ENCODE measurements around the gene SGPP1. TPM values are rescaled to one million over a fixed set of nuclear protein-coding genes. Genes with fewer than 3 reads are reported as not detected.

SGPP1 gene
- polyA plus RNA-seq, 1 experiment = 14.5 TPM

DNA sequence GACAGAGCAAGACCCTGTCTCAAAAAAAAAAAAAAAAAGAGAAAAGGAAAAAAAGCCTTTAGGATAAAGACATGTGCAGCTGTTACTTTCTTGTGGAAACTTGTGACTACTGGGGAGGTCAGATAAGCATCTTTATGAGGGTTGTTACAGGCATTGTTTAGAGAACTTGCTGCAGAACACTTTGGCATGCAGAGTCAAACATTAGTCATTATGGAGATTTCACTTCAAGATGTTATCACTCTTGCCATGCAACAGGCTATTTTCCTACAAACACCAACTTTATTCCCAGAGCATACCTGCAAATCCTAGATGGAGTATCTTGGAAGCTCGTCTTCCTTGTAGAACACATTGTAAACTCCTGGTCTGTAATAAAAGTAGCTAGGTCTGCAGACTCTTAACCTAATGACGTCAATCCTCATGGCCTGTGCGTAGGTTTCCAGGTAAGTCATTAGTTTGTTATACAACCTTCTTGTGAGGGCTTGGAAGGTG, 49.9 kb downstream of the SGPP1 start:
- POLR2A ChIA-PET = no interaction called here
- TF ChIP-seq, protein P1, sequence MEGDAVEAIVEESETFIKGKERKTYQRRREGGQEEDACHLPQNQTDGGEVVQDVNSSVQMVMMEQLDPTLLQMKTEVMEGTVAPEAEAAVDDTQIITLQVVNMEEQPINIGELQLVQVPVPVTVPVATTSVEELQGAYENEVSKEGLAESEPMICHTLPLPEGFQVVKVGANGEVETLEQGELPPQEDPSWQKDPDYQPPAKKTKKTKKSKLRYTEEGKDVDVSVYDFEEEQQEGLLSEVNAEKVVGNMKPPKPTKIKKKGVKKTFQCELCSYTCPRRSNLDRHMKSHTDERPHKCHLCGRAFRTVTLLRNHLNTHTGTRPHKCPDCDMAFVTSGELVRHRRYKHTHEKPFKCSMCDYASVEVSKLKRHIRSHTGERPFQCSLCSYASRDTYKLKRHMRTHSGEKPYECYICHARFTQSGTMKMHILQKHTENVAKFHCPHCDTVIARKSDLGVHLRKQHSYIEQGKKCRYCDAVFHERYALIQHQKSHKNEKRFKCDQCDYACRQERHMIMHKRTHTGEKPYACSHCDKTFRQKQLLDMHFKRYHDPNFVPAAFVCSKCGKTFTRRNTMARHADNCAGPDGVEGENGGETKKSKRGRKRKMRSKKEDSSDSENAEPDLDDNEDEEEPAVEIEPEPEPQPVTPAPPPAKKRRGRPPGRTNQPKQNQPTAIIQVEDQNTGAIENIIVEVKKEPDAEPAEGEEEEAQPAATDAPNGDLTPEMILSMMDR (IDR thresholded peaks at IDR 0.05; ENCODE audit: low read depth, low read length) = no peak
- CTCF ChIA-PET = interaction anchor here (0.5 kb wide), 1 partner anchor 78 kb away, joined by 6 read pairs; no protein-coding TSS in a partner anchor
- no peak overlapping the region for H3K4me3 ChIP-seq (ENCODE audit: low read depth, low read length)
- no peak overlapping the region for H3K27ac ChIP-seq (ENCODE audit: low read depth, low read length)
- DNase-seq (ENCODE audit: low read depth, low spot score) = no peak
- H3K9me3 ChIP-seq (ENCODE audit: control insufficient read depth, insufficient read depth, low read length) = no peaks in the 10 kb centered on the region
- no peaks in the 10 kb centered on the region for H3K27me3 ChIP-seq (ENCODE audit: control insufficient read depth, insufficient read depth, low read length)

DNA sequence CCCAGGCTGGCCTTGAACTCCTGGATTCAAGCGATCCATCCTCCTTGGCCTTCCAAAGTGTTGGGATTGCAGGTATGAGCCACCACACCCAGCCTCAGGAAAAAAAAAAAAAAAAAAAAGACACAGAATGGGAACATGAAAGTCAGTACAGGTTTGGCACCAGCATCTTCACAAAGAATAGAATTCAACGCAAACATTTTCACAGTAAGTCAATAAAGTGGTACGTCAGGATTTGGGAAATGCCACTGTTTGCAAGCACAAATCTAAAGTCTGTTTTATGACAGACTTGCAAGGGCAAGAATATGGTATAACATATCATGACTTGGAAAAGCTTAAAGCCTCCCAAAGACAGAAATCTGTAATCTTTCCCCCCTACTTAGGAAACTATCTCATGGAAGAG, 51.2 kb downstream of the SGPP1 start:
- H3K9me3 ChIP-seq (ENCODE audit: control insufficient read depth, insufficient read depth, low read length) = no peaks in the 10 kb centered on the region
- H3K27ac ChIP-seq (ENCODE audit: low read depth, low read length) = no peak overlapping the region
- ChIA-PET CTCF (no interaction called here), POLR2A (no interaction called here)
- no peak overlapping the region for H3K4me3 ChIP-seq (ENCODE audit: low read depth, low read length)
- no peaks in the 10 kb centered on the region for H3K27me3 ChIP-seq (ENCODE audit: control insufficient read depth, insufficient read depth, low read length)
- TF ChIP-seq, protein P1 (IDR thresholded peaks at IDR 0.05; ENCODE audit: low read depth, low read length) = no peak
- no peak for DNase-seq (ENCODE audit: low read depth, low spot score)

DNA sequence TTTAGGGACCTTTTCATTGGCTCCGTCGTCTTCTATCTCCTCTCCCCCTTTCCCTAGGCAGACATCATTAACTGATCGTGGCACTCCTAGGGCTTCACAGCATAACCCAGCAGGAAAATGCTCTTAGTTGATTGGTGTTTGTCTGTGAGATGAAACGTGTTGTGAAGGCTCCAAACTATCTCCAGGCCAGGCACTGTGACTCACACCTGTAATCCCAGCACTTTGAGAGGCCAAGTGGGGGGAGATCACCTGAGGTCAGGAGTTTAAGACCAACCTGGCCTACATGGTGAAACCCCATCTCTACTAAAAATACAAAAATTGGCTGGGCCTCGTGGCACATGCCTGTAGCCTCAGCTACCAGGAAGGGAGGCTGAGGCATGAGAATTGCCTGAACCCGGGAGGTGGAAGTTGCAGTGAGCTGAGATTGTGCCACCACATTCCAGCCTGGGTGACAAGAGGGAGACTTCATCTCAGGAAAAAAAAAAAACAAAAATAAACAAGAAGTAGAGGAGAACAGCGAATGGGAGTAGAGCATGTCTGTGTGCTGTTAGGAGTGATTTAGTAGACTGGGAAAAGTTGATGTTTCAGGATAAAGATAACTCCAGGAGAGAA, 53.9 kb downstream of the SGPP1 start:
- ChIA-PET POLR2A (no interaction called here), CTCF (interaction anchor here (0.6 kb wide), 1 partner anchor 59 kb away, joined by 4 read pairs; no protein-coding TSS in a partner anchor)
- Histone ChIP-seq H3K9me3 (ENCODE audit: control insufficient read depth, insufficient read depth, low read length) (no peaks in the 10 kb centered on the region), H3K27ac (ENCODE audit: low read depth, low read length) (no peak overlapping the region), H3K27me3 (ENCODE audit: control insufficient read depth, insufficient read depth, low read length) (no peaks in the 10 kb centered on the region), H3K4me3 (ENCODE audit: low read depth, low read length) (no peak overlapping the region)
- no peak for DNase-seq (ENCODE audit: low read depth, low spot score)
- TF ChIP-seq, protein P1 (IDR thresholded peaks at IDR 0.05; ENCODE audit: low read depth, low read length) = no peak

DNA sequence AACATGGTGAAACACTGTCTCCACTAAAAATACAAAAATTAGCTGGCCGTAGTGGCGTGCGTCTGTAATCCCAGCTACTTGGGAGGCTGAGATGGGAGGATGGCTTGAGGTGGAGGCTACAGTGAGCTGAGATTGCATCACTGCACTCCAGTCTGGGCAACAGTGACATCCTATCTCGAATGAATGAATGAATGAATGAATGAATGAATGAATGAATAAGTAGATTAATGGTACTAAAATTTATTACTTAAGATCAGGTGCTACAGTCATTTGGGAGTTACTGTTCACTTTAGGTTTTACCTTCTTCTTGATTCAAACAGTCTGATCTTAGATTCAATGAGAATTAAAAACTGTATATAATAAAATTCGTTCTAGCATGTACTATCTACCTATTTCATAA, 54.6 kb downstream of the SGPP1 start:
- CTCF ChIA-PET = no interaction called here
- no peaks in the 10 kb centered on the region for H3K27me3 ChIP-seq (ENCODE audit: control insufficient read depth, insufficient read depth, low read length)
- POLR2A ChIA-PET = no interaction called here
- no peak overlapping the region for H3K27ac ChIP-seq (ENCODE audit: low read depth, low read length)
- H3K9me3 ChIP-seq (ENCODE audit: control insufficient read depth, insufficient read depth, low read length) = no peaks in the 10 kb centered on the region
- DNase-seq (ENCODE audit: low read depth, low spot score) = no peak
- H3K4me3 ChIP-seq (ENCODE audit: low read depth, low read length) = no peak overlapping the region
- TF ChIP-seq, protein P1 (IDR thresholded peaks at IDR 0.05; ENCODE audit: low read depth, low read length) = no peak

DNA sequence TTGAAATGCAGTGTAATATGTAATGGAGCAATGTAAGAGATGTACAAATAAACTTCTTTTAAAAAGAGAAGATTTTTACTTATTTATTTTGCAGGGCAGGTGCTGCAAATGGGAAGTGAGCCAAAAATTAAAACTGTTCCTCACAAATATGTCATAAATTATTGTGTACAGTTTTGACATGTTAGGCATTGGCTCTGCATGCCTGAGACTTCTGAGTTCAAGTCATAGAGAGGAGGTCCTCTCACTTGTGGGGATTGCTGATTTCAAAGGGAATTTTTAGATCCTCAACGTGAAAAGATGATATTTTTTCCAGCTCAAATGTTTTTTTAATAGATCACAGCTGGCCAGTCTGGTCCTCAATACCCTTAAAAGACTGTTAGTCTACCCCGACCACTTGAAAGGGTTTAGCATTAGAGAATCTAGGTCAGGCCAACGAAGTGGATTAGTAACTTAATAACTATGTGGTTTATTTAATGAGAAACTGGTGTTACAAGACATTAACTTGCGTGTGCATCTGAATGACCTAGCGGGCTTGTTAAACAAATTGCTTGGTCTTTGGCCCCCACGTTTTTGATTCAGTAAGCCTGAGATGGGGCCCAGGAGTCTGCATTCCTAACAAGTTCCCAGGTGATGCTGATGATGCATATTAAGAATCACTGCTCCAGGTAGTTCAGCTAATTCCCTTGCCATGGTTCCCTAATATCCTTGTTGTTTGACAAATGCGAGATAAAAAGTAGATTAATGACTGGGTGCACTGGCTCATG, 55.3 kb downstream of the SGPP1 start:
- CTCF ChIA-PET = no interaction called here
- Histone ChIP-seq H3K4me3 (ENCODE audit: low read depth, low read length) (no peak overlapping the region), H3K27ac (ENCODE audit: low read depth, low read length) (no peak overlapping the region), H3K9me3 (ENCODE audit: control insufficient read depth, insufficient read depth, low read length) (no peaks in the 10 kb centered on the region), H3K27me3 (ENCODE audit: control insufficient read depth, insufficient read depth, low read length) (no peaks in the 10 kb centered on the region)
- DNase-seq (ENCODE audit: low read depth, low spot score) = no peak
- POLR2A ChIA-PET = no interaction called here
- TF ChIP-seq, protein P1 (IDR thresholded peaks at IDR 0.05; ENCODE audit: low read depth, low read length) = no peak

Data from AG04450 (cell line).